BE2C (cell line): ENCODE results near the gene AHSG.

ENCODE experiments used
- DNase-seq: peaks from one replicate; pipeline ENCODE4 v3.0.0-alpha.2; 2020
- H3K27me3 ChIP-seq: fragments of 250-450 bp; sonication (Bioruptor Pico); 2 replicates; pipeline ENCODE4 v1.5.1; 2020; ENCODE audit warnings: mild to moderate bottlenecking
- H3K36me3 ChIP-seq: fragments of 250-450 bp; sonication (Bioruptor Pico); 2 replicates; pipeline ENCODE4 v1.5.1; 2020; ENCODE audit warnings: mild to moderate bottlenecking
- H3K4me1 ChIP-seq: fragments of 250-450 bp; sonication (Bioruptor Pico); 2 replicates; pipeline ENCODE4 v1.5.1; 2020
- H3K4me3 ChIP-seq: 2 replicates; pipeline ENCODE4 v1.5.1; 2011; ENCODE audit warnings: low read depth, low read length
- H3K9me3 ChIP-seq: fragments of 250-450 bp; sonication (Bioruptor Pico); 2 replicates; pipeline ENCODE4 v1.5.1; 2020
- TF ChIP-seq, protein P1 (sequence below): IDR thresholded peaks from 2 replicates; pipeline ENCODE4 v1.5.1; 2012; ENCODE audit warnings: mild to moderate bottlenecking, low read depth, low read length

The AHSG gene

DNA sequence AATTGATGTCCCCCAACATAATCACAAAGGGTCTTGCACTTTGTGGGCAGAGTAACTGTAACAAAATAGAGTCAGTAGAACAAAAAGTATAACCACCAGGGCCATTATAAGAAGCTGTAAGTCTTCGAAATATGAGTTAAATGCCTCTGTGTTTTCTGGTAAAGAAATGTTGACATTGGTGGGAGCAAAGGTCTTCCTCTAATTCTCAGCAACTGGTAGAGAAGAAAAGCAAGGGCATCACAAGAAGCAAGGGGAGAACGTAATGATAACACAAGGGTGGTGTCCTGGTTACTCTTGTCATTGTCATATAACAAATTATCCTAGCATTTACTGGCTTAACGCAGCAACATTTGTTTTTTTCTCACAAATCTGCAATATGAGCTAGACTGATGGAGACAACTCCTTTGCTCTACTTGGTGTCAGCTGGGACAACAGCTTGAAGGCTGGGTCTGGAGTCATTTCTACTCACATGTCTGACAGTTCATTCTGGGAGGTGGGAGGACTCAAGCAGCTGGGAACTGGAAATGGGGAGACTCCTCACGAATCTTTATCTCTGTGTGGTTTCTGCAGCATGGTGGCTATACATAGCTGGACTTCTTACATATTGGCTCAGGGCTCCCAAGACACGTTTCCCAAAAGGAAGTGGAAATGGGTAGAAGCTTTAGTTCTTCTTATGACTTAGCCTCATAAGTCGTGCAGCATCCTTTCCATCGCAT lies 22.1 kb upstream of the AHSG start:
- Histone ChIP-seq H3K4me1 (no peaks in the 10 kb centered on the region), H3K9me3 (no peaks in the 10 kb centered on the region), H3K27me3 (no peaks in the 10 kb centered on the region), H3K36me3 (peaks cover 5% of the 10 kb centered on the region), H3K4me3 (no peak overlapping the region)
- TF ChIP-seq, protein P1, sequence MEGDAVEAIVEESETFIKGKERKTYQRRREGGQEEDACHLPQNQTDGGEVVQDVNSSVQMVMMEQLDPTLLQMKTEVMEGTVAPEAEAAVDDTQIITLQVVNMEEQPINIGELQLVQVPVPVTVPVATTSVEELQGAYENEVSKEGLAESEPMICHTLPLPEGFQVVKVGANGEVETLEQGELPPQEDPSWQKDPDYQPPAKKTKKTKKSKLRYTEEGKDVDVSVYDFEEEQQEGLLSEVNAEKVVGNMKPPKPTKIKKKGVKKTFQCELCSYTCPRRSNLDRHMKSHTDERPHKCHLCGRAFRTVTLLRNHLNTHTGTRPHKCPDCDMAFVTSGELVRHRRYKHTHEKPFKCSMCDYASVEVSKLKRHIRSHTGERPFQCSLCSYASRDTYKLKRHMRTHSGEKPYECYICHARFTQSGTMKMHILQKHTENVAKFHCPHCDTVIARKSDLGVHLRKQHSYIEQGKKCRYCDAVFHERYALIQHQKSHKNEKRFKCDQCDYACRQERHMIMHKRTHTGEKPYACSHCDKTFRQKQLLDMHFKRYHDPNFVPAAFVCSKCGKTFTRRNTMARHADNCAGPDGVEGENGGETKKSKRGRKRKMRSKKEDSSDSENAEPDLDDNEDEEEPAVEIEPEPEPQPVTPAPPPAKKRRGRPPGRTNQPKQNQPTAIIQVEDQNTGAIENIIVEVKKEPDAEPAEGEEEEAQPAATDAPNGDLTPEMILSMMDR, result no peak
- DNase-seq, result no peak

DNA sequence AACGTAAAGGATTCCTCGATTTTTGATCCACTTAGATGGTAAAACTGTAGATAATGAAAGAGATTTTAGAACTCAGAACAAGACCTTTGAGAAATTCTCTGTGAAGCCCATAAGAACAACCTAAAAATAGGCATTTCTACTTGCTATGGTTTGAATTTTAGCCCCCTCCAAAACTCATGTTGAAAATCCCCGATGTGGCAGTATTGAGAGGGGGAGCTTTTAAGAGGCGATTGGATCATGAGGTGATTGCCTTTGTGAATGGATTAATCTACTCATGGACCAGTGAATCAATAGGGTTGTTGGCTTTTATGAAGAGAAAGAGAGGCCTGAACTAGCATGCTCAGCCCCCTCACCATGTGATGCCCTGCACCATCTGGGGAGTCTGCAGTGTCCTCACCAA lies 20.2 kb upstream of the AHSG start:
- Histone ChIP-seq H3K4me1 (no peaks in the 10 kb centered on the region), H3K9me3 (no peaks in the 10 kb centered on the region), H3K27me3 (no peaks in the 10 kb centered on the region), H3K4me3 (no peak overlapping the region), H3K36me3 (no peaks in the 10 kb centered on the region)
- DNase-seq, result no peak
- TF ChIP-seq, protein P1, result no peak

DNA sequence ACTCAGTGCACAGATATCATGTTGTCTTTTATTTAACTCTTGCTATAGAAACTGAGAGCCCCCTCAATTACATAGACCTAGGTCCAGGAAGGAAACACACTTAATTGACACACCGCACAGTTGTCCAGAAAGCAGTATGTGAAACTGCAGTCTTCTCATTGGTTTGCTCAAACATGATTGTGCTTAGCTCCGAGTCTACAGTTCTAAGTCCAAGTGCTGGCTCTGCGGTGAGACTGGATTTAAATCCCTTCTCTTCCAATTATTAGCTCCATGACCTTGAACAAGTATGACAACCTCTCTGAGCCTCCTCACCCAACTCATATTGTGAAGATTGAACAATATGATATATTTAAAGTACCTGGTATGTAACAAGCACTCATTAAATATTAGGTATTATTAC lies 19.0 kb upstream of the AHSG start:
- Histone ChIP-seq H3K27me3 (no peaks in the 10 kb centered on the region), H3K4me3 (no peak overlapping the region), H3K9me3 (no peaks in the 10 kb centered on the region), H3K36me3 (no peaks in the 10 kb centered on the region), H3K4me1 (no peaks in the 10 kb centered on the region)
- no peak for DNase-seq
- TF ChIP-seq, protein P1, result no peak

DNA sequence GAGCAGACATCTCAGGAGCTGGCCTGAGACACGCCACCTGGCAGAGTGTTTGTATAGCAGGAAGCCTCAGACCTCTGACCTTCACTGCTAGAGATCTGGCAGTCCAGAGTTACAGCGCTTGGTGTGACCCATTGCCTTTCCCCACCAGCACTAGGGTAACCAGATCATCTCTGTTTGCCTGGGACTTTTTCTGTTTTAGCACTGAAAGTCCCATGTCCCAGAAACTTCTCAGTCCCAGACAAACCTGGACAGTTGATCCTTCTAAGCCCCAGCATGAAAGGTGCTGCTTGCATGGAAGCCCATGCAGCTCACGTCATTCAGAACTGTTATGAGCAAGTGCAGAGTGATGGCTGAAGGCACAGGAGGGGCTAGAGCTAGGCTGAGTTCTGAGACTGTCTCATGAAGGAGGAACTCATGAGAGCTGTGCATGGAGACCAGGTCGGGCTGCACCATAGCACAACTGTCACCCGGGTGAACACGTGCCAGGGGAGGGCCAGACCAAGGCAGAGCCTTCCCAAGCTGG lies 18.2 kb upstream of the AHSG start:
- no peak for DNase-seq
- Histone ChIP-seq H3K4me3 (no peak overlapping the region), H3K4me1 (no peaks in the 10 kb centered on the region), H3K27me3 (no peaks in the 10 kb centered on the region), H3K9me3 (no peaks in the 10 kb centered on the region), H3K36me3 (no peaks in the 10 kb centered on the region)
- TF ChIP-seq, protein P1, result no peak

DNA sequence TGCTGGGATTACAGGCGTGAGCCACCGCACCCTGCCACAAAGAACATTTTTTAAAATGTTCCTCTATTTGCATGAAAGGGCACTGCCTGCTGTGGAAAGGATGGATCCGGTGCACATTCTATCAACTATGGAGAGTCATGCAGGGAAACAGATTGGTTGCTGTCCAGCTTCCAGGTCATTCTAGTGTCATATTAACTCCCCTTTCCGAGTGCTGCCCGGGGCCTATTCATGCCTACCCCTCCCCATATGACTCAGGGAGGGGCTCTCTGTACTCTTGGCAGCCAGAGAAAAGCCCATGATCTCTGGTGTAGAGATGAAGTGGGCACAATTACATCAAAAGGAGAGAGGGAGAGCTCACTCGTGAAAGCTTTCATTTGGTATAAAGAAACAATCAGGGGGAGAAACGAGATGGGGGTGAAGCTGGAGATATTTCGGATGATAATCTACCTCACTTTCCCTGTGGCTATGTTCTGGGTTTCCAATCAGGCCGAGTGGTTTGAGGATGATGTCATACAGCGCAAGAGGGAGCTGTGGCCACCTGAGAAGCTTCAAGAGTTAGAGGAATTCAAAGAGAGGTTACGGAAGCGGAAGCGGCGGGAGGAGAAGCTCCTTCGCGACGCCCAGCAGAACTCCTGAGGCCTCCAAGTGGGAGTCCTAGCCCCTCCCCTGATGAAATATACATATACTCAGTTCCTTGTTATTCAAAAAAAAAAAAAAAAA lies 16.1 kb upstream of the AHSG start:
- TF ChIP-seq, protein P1, result no peak
- Histone ChIP-seq H3K4me1 (no peaks in the 10 kb centered on the region), H3K36me3 (no peaks in the 10 kb centered on the region), H3K4me3 (no peak overlapping the region), H3K9me3 (no peaks in the 10 kb centered on the region), H3K27me3 (no peaks in the 10 kb centered on the region)
- no peak for DNase-seq
